ENCODE measurements around the gene TATDN2.

GRCh38 chr3:10224794-10225665, 23.2 kb upstream of the TATDN2 start:
- TF ChIP-seq CTCF (IDR thresholded peaks at IDR 0.05 in 8 of 11, conservative IDR thresholded peaks at IDR 0.05 in 3 of 11), result peak; percentile 64 to 97 (median 84)
- TF ChIP-seq POLR2A (IDR thresholded peaks at IDR 0.05), result no peak
- TF ChIP-seq POLR2AphosphoS5 (IDR thresholded peaks at IDR 0.05), result peak in 1 of 3 donors; percentile 93

Measured in spleen (tissue), 7 donors.